Activated CD4-positive, alpha-beta T cell treated with anti-CD3 and anti-CD28 coated beads, Interleukin-2, amount 50 U/mL, for 24 hours (primary cell): ENCODE data around the gene RCAN2.
"Not testable (repeated sequence)": the region's sequence is repeated elsewhere in the genome, so short reads cannot be mapped to it uniquely, and the experiment has no call there.

Source experiments
- DNase-seq, 2 donors: peaks; one replicate each; pipeline ENCODE4 v3.0.0-alpha.2; 2020; ENCODE audit warnings: low read depth in 1 of 2, low spot score in 1 of 2

The RCAN2 gene

GRCh38 chr6:46390153-46390876 lies 100.9 kb downstream of the RCAN2 start:
- no peak for DNase-seq

GRCh38 chr6:46387728-46388127 lies 103.5 kb downstream of the RCAN2 start:
- DNase-seq = not testable (repeated sequence)

GRCh38 chr6:46381579-46381978 lies 109.7 kb downstream of the RCAN2 start:
- no peak for DNase-seq

GRCh38 chr6:46381057-46381456 lies 110.2 kb downstream of the RCAN2 start:
- no peak for DNase-seq

GRCh38 chr6:46380152-46380807 lies 111.0 kb downstream of the RCAN2 start:
- no peak for DNase-seq

- no peak for DNase-seq
Observed at GRCh38 chr6:46378882-46379416, 112.3 kb downstream of the RCAN2 start.

- DNase-seq = no peak
Observed at GRCh38 chr6:46378161-46378881, 112.9 kb downstream of the RCAN2 start.

GRCh38 chr6:46377209-46377608 lies 114.0 kb downstream of the RCAN2 start:
- no peak for DNase-seq

GRCh38 chr6:46376562-46377061 lies 114.6 kb downstream of the RCAN2 start:
- DNase-seq = no peak

GRCh38 chr6:46370622-46371021 lies 120.6 kb downstream of the RCAN2 start:
- DNase-seq = no peak

GRCh38 chr6:46368169-46368536 lies 123.1 kb downstream of the RCAN2 start:
- no peak for DNase-seq

- DNase-seq = no peak
Observed at GRCh38 chr6:46367354-46368168, 123.7 kb downstream of the RCAN2 start.

- DNase-seq = no peak
Observed at GRCh38 chr6:46366190-46366900, 124.9 kb downstream of the RCAN2 start.

- DNase-seq = no peak
Observed at GRCh38 chr6:46357591-46357990, 133.7 kb downstream of the RCAN2 start.

- no peak for DNase-seq
Observed at GRCh38 chr6:46356543-46356942, 134.7 kb downstream of the RCAN2 start.

GRCh38 chr6:46353528-46353927 lies 137.7 kb downstream of the RCAN2 start:
- no peak for DNase-seq

GRCh38 chr6:46352541-46353268 lies 138.5 kb downstream of the RCAN2 start:
- DNase-seq = no peak

GRCh38 chr6:46350714-46351113 lies 140.5 kb downstream of the RCAN2 start:
- DNase-seq = no peak

GRCh38 chr6:46347669-46348068 lies 143.6 kb downstream of the RCAN2 start:
- DNase-seq = no peak

- DNase-seq = no peak
Observed at GRCh38 chr6:46340246-46340645, 151.0 kb downstream of the RCAN2 start.
